ENCODE data around the gene KIF1B.
"Not testable (repeated sequence)": the region's sequence is repeated elsewhere in the genome, so short reads cannot be mapped to it uniquely, and the experiment has no call there.

The KIF1B gene

GRCh38 chr1:10193288-10193687 is 17.1 kb upstream of the KIF1B start:
- Histone ChIP-seq H3K27ac (ENCODE audit: low read depth, low read length) (no peak overlapping the region), H3K36me3 (ENCODE audit: insufficient read depth, low read length) (no peaks in the 10 kb centered on the region), H3K79me2 (ENCODE audit: control insufficient read depth, insufficient read depth, low read length, unreplicated experiment) (no peaks in the 10 kb centered on the region), H3K4me1 (ENCODE audit: control insufficient read depth, insufficient read depth, low read length, unreplicated experiment) (peaks cover 3% of the 10 kb centered on the region), H3K27me3 (ENCODE audit: insufficient read depth, low read length) (0 out of 2 replicates have a peak, but pooled peaks cover 3% of the 10 kb centered on the region), H2AFZ (ENCODE audit: low read length, unreplicated experiment) (no peak overlapping the region), H3K4me3 (ENCODE audit: low read depth, low read length) (no peak overlapping the region)

- H2AFZ ChIP-seq (ENCODE audit: low read length, unreplicated experiment): no peak overlapping the region
- no peak overlapping the region for H3K4me3 ChIP-seq (ENCODE audit: low read depth, low read length)
- H3K27ac ChIP-seq (ENCODE audit: low read depth, low read length): no peak overlapping the region
- no peaks in the 10 kb centered on the region for H3K36me3 ChIP-seq (ENCODE audit: insufficient read depth, low read length)
- no peaks in the 10 kb centered on the region for H3K79me2 ChIP-seq (ENCODE audit: control insufficient read depth, insufficient read depth, low read length, unreplicated experiment)
- peaks cover 3% of the 10 kb centered on the region for H3K4me1 ChIP-seq (ENCODE audit: control insufficient read depth, insufficient read depth, low read length, unreplicated experiment)
- 0 out of 2 replicates have a peak, but pooled peaks cover 3% of the 10 kb centered on the region for H3K27me3 ChIP-seq (ENCODE audit: insufficient read depth, low read length)
These were observed 14.8 kb upstream of the KIF1B start for GRCh38 chr1:10195570-10195969.

- no peak overlapping the region for H2AFZ ChIP-seq (ENCODE audit: low read length, unreplicated experiment)
- no peaks in the 10 kb centered on the region for H3K36me3 ChIP-seq (ENCODE audit: insufficient read depth, low read length)
- 0 out of 2 replicates have a peak overlapping the region, but pooled peaks have one; percentile 9 for H3K4me3 ChIP-seq (ENCODE audit: low read depth, low read length)
- peaks cover 3% of the 10 kb centered on the region for H3K4me1 ChIP-seq (ENCODE audit: control insufficient read depth, insufficient read depth, low read length, unreplicated experiment)
- H3K27me3 ChIP-seq (ENCODE audit: insufficient read depth, low read length): peaks cover 6% of the 10 kb centered on the region; the same call in 1 of the 2 replicates
- H3K79me2 ChIP-seq (ENCODE audit: control insufficient read depth, insufficient read depth, low read length, unreplicated experiment): no peaks in the 10 kb centered on the region
- no peak overlapping the region for H3K27ac ChIP-seq (ENCODE audit: low read depth, low read length)
These were observed 13.4 kb upstream of the KIF1B start for GRCh38 chr1:10196976-10197375.

- Histone ChIP-seq H3K79me2 (ENCODE audit: control insufficient read depth, insufficient read depth, low read length, unreplicated experiment) (no peaks in the 10 kb centered on the region), H2AFZ (ENCODE audit: low read length, unreplicated experiment) (no peak overlapping the region), H3K36me3 (ENCODE audit: insufficient read depth, low read length) (no peaks in the 10 kb centered on the region), H3K4me1 (ENCODE audit: control insufficient read depth, insufficient read depth, low read length, unreplicated experiment) (no peaks in the 10 kb centered on the region), H3K27ac (ENCODE audit: low read depth, low read length) (no peak overlapping the region), H3K4me3 (ENCODE audit: low read depth, low read length) (no peak overlapping the region), H3K27me3 (ENCODE audit: insufficient read depth, low read length) (peaks cover 3% of the 10 kb centered on the region; the same call in 1 of the 2 replicates)
These were observed 9.8 kb upstream of the KIF1B start for GRCh38 chr1:10200620-10201019.

GRCh38 chr1:10204003-10204642 is 6.2 kb upstream of the KIF1B start:
- Histone ChIP-seq H3K36me3 (ENCODE audit: insufficient read depth, low read length) (no peaks in the 10 kb centered on the region), H3K27me3 (ENCODE audit: insufficient read depth, low read length) (peaks cover 3% of the 10 kb centered on the region; the same call in 1 of the 2 replicates), H3K4me3 (ENCODE audit: low read depth, low read length) (no peak overlapping the region), H3K4me1 (ENCODE audit: control insufficient read depth, insufficient read depth, low read length, unreplicated experiment) (peaks cover under 1% of the 10 kb centered on the region), H3K27ac (ENCODE audit: low read depth, low read length) (no peak overlapping the region), H3K79me2 (ENCODE audit: control insufficient read depth, insufficient read depth, low read length, unreplicated experiment) (no peaks in the 10 kb centered on the region), H2AFZ (ENCODE audit: low read length, unreplicated experiment) (no peak overlapping the region)

- H3K27ac ChIP-seq (ENCODE audit: low read depth, low read length); H3K27me3 ChIP-seq (ENCODE audit: insufficient read depth, low read length); H3K79me2 ChIP-seq (ENCODE audit: control insufficient read depth, insufficient read depth, low read length, unreplicated experiment); H3K4me1 ChIP-seq (ENCODE audit: control insufficient read depth, insufficient read depth, low read length, unreplicated experiment); H2AFZ ChIP-seq (ENCODE audit: low read length, unreplicated experiment); H3K36me3 ChIP-seq (ENCODE audit: insufficient read depth, low read length); H3K4me3 ChIP-seq (ENCODE audit: low read depth, low read length): not testable (repeated sequence)
These were observed 5.2 kb upstream of the KIF1B start for GRCh38 chr1:10205206-10205605.

GRCh38 chr1:10207810-10208209 is 2.6 kb upstream of the KIF1B start:
- no peak overlapping the region for H3K27ac ChIP-seq (ENCODE audit: low read depth, low read length)
- no peak overlapping the region for H2AFZ ChIP-seq (ENCODE audit: low read length, unreplicated experiment)
- no peaks in the 10 kb centered on the region for H3K36me3 ChIP-seq (ENCODE audit: insufficient read depth, low read length)
- H3K27me3 ChIP-seq (ENCODE audit: insufficient read depth, low read length): no peaks in the 10 kb centered on the region
- H3K4me3 ChIP-seq (ENCODE audit: low read depth, low read length): no peak overlapping the region
- peaks cover 11% of the 10 kb centered on the region for H3K4me1 ChIP-seq (ENCODE audit: control insufficient read depth, insufficient read depth, low read length, unreplicated experiment)
- H3K79me2 ChIP-seq (ENCODE audit: control insufficient read depth, insufficient read depth, low read length, unreplicated experiment): peaks cover 23% of the 10 kb centered on the region

GRCh38 chr1:10208537-10208936 is 1.8 kb upstream of the KIF1B start:
- no peak overlapping the region for H3K27ac ChIP-seq (ENCODE audit: low read depth, low read length)
- H3K4me1 ChIP-seq (ENCODE audit: control insufficient read depth, insufficient read depth, low read length, unreplicated experiment): peaks cover 16% of the 10 kb centered on the region
- no peaks in the 10 kb centered on the region for H3K36me3 ChIP-seq (ENCODE audit: insufficient read depth, low read length)
- no peaks in the 10 kb centered on the region for H3K27me3 ChIP-seq (ENCODE audit: insufficient read depth, low read length)
- no peak overlapping the region for H2AFZ ChIP-seq (ENCODE audit: low read length, unreplicated experiment)
- H3K4me3 ChIP-seq (ENCODE audit: low read depth, low read length): no peak overlapping the region
- peaks cover 30% of the 10 kb centered on the region for H3K79me2 ChIP-seq (ENCODE audit: control insufficient read depth, insufficient read depth, low read length, unreplicated experiment)

- Histone ChIP-seq H2AFZ (ENCODE audit: low read length, unreplicated experiment) (peak overlapping the region; percentile 51), H3K27me3 (ENCODE audit: insufficient read depth, low read length) (no peaks in the 10 kb centered on the region), H3K36me3 (ENCODE audit: insufficient read depth, low read length) (no peaks in the 10 kb centered on the region), H3K4me3 (ENCODE audit: low read depth, low read length) (peak overlapping the region; percentile 96), H3K27ac (ENCODE audit: low read depth, low read length) (peak overlapping the region; percentile 83), H3K4me1 (ENCODE audit: control insufficient read depth, insufficient read depth, low read length, unreplicated experiment) (peaks cover 19% of the 10 kb centered on the region), H3K79me2 (ENCODE audit: control insufficient read depth, insufficient read depth, low read length, unreplicated experiment) (peaks cover 37% of the 10 kb centered on the region)
These were observed 823 bp upstream of the KIF1B start for GRCh38 chr1:10209590-10209904.

- Histone ChIP-seq H3K27ac (ENCODE audit: low read depth, low read length) (peak overlapping the region; percentile 86), H3K27me3 (ENCODE audit: insufficient read depth, low read length) (no peaks in the 10 kb centered on the region), H2AFZ (ENCODE audit: low read length, unreplicated experiment) (peak overlapping the region; percentile 72)
These were observed 753 bp downstream of the KIF1B start for GRCh38 chr1:10210841-10211804.

More at GRCh38 chr1:10210841-10211804, 753 bp downstream of the KIF1B start:
- Histone ChIP-seq H3K4me3 (ENCODE audit: low read depth, low read length) (peak overlapping the region; percentile 96), H3K79me2 (ENCODE audit: control insufficient read depth, insufficient read depth, low read length, unreplicated experiment) (peaks cover 50% of the 10 kb centered on the region), H3K36me3 (ENCODE audit: insufficient read depth, low read length) (no peaks in the 10 kb centered on the region), H3K4me1 (ENCODE audit: control insufficient read depth, insufficient read depth, low read length, unreplicated experiment) (peaks cover 25% of the 10 kb centered on the region)

All from ACC112 (cell line).